Measurements from ENCODE around the gene CRYGN.

The CRYGN gene

GRCh38 chr7:151390598-151391357, 49.2 kb downstream of the CRYGN start:
- Histone ChIP-seq H3K4me3 (ENCODE audit: low read depth in 1 of 2, low read length in 1 of 2) (no peak overlapping the region), H3K27me3 (peaks cover 22% of the 10 kb centered on the region), H3K9me3 (no peaks in the 10 kb centered on the region), H3K36me3 (no peaks in the 10 kb centered on the region), H3K4me1 (ENCODE audit: control insufficient read depth in 1 of 2, insufficient read depth in 1 of 2, low read depth in 1 of 2, low read length in 1 of 2) (no peaks in the 10 kb centered on the region), H3K27ac (no peak overlapping the region)
- TF ChIP-seq CTCF (IDR thresholded peaks at IDR 0.05) = no peak

- no peak overlapping the region for H3K4me3 ChIP-seq (ENCODE audit: low read depth in 1 of 2, low read length in 1 of 2)
- H3K9me3 ChIP-seq = no peaks in the 10 kb centered on the region
- H3K27me3 ChIP-seq = peaks cover 26% of the 10 kb centered on the region
- no peaks in the 10 kb centered on the region for H3K4me1 ChIP-seq (ENCODE audit: control insufficient read depth in 1 of 2, insufficient read depth in 1 of 2, low read depth in 1 of 2, low read length in 1 of 2)
- H3K27ac ChIP-seq = no peak overlapping the region
- TF ChIP-seq CTCF (IDR thresholded peaks at IDR 0.05) = no peak
- no peaks in the 10 kb centered on the region for H3K36me3 ChIP-seq
Observed at GRCh38 chr7:151389768-151390597, 50.0 kb downstream of the CRYGN start.

- H3K27ac ChIP-seq = no peak overlapping the region
- no peaks in the 10 kb centered on the region for H3K4me1 ChIP-seq (ENCODE audit: control insufficient read depth in 1 of 2, insufficient read depth in 1 of 2, low read depth in 1 of 2, low read length in 1 of 2)
- no peaks in the 10 kb centered on the region for H3K36me3 ChIP-seq
- peaks cover 34% of the 10 kb centered on the region for H3K27me3 ChIP-seq
- H3K4me3 ChIP-seq (ENCODE audit: low read depth in 1 of 2, low read length in 1 of 2) = no peak overlapping the region
- TF ChIP-seq CTCF (IDR thresholded peaks at IDR 0.05) = no peak
- H3K9me3 ChIP-seq = no peaks in the 10 kb centered on the region
Observed at GRCh38 chr7:151389096-151389767, 50.7 kb downstream of the CRYGN start.

- no peak overlapping the region for H3K4me3 ChIP-seq (ENCODE audit: low read depth in 1 of 2, low read length in 1 of 2)
- no peak for TF ChIP-seq CTCF (IDR thresholded peaks at IDR 0.05)
- peaks cover 42% of the 10 kb centered on the region for H3K27me3 ChIP-seq
- H3K9me3 ChIP-seq = no peaks in the 10 kb centered on the region
- H3K36me3 ChIP-seq = no peaks in the 10 kb centered on the region
- H3K27ac ChIP-seq = no peak overlapping the region
- H3K4me1 ChIP-seq (ENCODE audit: control insufficient read depth in 1 of 2, insufficient read depth in 1 of 2, low read depth in 1 of 2, low read length in 1 of 2) = no peaks in the 10 kb centered on the region
Observed at GRCh38 chr7:151388430-151388829, 51.5 kb downstream of the CRYGN start.

GRCh38 chr7:151388007-151388297, 52.0 kb downstream of the CRYGN start:
- Histone ChIP-seq H3K27me3 (peaks cover 46% of the 10 kb centered on the region), H3K27ac (no peak overlapping the region), H3K4me1 (ENCODE audit: control insufficient read depth in 1 of 2, insufficient read depth in 1 of 2, low read depth in 1 of 2, low read length in 1 of 2) (no peaks in the 10 kb centered on the region), H3K36me3 (no peaks in the 10 kb centered on the region), H3K9me3 (no peaks in the 10 kb centered on the region), H3K4me3 (ENCODE audit: low read depth in 1 of 2, low read length in 1 of 2) (no peak overlapping the region)
- no peak for TF ChIP-seq CTCF (IDR thresholded peaks at IDR 0.05)
